Activated naive CD8-positive, alpha-beta T cell (primary cell): ENCODE data around the gene CEND1.
A peak's percentile ranks its signal among the peaks of the same experiment; 100 is the strongest.

Experiments
- H3K27ac Mint-ChIP-seq: one replicate; pipeline ENCODE4 v1.8.0; 2021; ENCODE audit warnings: mixed read lengths
- H3K27me3 Mint-ChIP-seq: one replicate; pipeline ENCODE4 v1.8.0; 2021; ENCODE audit warnings: mixed read lengths
- H3K36me3 Mint-ChIP-seq: one replicate; pipeline ENCODE4 v1.8.0; 2021; ENCODE audit warnings: mixed read lengths
- H3K4me1 Mint-ChIP-seq: one replicate; pipeline ENCODE4 v1.8.0; 2021; ENCODE audit warnings: low read depth, mixed read lengths
- H3K4me3 Mint-ChIP-seq: one replicate; pipeline ENCODE4 v1.8.0; 2021; ENCODE audit warnings: mild to moderate bottlenecking, mixed read lengths
- H3K9me3 Mint-ChIP-seq: one replicate; pipeline ENCODE4 v1.8.0; 2021; ENCODE audit warnings: low read depth, mixed read lengths

Gene CEND1

DNA sequence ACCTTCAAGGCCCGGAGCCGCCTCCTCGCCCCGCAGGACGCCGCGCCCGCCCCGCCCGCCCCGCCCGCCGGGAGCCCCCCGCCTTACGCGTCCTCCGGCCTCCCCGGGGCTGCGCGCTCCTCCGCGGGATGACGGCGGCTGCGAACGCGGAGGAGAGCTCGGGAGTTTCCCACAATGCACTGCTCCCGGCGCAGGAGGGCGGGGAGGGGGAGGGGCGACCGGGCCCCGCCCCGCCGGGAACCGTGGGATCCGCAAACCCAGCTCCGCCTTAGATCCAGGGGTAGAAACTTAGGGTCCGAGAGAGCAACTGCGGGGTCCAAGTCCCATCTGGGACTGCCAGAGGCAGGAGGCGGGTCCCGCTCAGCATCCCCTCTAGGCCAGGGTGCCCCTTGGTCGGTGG is at the start of gene CEND1:
TSS of gene CEND1 (minus strand) at position 148 of the 400 bp plus-strand sequence. CDS start 1,514 bp downstream, outside the sequence.
- Mint-ChIP-seq H3K4me3 (no peak within 1 kb of the TSS), H3K36me3 (no peaks in the 10 kb centered on the region), H3K27ac (no peak within 1 kb of the TSS), H3K27me3 (no peaks in the 10 kb centered on the region), H3K4me1 (peaks cover 8% of the 10 kb centered on the region), H3K9me3 (no peaks in the 10 kb centered on the region)

- no peaks in the 10 kb centered on the region for H3K36me3 Mint-ChIP-seq
- H3K4me1 Mint-ChIP-seq, result peaks cover 18% of the 10 kb centered on the region
- no peaks in the 10 kb centered on the region for H3K9me3 Mint-ChIP-seq
- no peak overlapping the region for H3K27ac Mint-ChIP-seq
- no peak overlapping the region for H3K4me3 Mint-ChIP-seq
- H3K27me3 Mint-ChIP-seq, result no peaks in the 10 kb centered on the region
Measured at GRCh38 chr11:839280-839623, 49.4 kb upstream of the CEND1 start.

DNA sequence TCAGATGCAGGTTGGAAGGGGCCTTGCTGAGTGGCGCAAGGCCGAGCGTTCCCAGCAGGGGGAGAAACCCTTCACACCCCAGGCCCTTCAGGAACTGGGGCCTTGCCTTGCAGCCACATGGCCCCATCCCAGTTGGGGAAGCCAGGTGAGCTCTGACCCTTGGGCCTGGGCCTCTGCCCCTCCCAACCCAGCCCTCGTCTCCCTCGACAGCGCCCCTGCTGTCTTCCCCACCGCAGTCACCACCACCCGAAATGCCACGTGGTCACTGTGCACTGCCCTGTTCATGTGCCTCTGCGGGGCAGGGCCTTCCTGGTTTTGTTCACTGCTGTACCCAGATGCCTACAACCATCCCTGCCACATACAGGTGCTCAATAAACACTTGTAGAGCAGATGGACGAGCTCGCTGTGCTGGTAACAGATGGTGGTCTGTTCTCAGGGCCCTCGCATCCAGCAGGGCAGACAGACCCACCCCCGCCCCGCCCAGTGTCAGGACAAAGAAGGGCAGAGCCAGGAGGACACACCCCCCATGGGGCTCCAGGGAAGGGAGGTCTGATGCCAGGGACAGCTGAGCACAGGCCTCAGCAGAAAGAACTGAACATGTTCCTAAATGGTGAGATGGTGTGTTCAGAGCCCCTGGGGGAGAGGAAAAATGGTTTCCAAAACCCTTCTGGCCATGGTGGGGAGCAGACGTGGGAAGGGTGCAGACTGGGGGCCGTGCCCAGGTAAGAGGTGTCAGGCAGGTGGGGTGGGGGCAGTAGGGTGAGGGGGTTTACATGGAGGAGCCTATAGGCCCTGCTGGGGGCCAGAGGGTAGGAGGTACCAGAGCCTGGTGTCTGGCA is 48.8 kb upstream of the CEND1 start:
- Mint-ChIP-seq H3K9me3 (no peaks in the 10 kb centered on the region), H3K27ac (no peak overlapping the region), H3K27me3 (no peaks in the 10 kb centered on the region), H3K36me3 (no peaks in the 10 kb centered on the region), H3K4me3 (peak overlapping the region; percentile 32), H3K4me1 (peaks cover 19% of the 10 kb centered on the region)

DNA sequence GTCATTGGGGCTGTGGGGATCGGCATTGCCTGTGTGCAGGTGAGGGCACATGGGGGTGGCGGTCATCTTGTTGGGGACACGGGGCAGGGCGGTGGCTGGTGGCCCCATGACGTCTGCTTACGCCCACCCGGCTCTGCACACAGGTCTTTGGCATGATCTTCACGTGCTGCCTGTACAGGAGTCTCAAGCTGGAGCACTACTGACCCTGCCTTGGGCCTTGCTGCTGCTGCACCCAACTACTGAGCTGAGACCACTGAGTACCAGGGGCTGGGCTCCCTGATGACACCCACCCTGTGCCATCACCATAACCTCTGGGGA is 48.1 kb upstream of the CEND1 start:
- no peak overlapping the region for H3K4me3 Mint-ChIP-seq
- peaks cover 17% of the 10 kb centered on the region for H3K4me1 Mint-ChIP-seq
- H3K27ac Mint-ChIP-seq, result no peak overlapping the region
- no peaks in the 10 kb centered on the region for H3K9me3 Mint-ChIP-seq
- H3K36me3 Mint-ChIP-seq, result no peaks in the 10 kb centered on the region
- H3K27me3 Mint-ChIP-seq, result no peaks in the 10 kb centered on the region

DNA sequence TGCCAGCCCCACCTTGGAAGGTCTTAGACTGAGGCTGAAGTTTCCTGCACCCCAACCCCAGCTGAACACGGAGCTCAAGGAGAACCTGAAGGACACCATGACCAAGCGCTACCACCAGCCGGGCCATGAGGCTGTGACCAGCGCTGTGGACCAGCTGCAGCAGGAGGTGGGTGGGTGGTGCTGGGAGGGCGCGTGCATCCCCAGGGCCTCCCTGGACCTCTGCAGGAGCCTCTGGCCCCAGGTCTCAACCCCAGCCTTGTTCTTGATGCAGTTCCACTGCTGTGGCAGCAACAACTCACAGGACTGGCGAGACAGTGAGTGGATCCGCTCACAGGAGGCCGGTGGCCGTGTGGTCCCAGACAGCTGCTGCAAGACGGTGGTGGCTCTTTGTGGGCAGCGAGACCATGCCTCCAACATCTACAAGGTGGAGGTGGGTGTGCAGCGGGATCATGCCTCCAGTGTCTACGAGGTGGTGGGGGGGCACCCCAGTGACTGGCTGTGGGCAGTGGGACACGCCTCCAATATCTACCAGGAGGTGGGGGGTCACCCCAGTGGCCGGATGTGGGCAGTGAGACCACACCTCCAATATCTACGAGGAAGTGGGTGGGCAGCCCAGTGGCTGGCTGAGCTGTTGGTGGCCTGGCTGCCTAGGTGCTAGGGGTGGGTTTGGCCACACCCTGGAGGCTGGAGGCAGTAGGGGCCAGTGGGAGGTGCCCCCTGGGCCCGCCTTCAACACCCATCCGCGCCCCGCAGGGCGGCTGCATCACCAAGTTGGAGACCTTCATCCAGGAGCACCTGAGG is 47.5 kb upstream of the CEND1 start:
- no peak overlapping the region for H3K27ac Mint-ChIP-seq

DNA sequence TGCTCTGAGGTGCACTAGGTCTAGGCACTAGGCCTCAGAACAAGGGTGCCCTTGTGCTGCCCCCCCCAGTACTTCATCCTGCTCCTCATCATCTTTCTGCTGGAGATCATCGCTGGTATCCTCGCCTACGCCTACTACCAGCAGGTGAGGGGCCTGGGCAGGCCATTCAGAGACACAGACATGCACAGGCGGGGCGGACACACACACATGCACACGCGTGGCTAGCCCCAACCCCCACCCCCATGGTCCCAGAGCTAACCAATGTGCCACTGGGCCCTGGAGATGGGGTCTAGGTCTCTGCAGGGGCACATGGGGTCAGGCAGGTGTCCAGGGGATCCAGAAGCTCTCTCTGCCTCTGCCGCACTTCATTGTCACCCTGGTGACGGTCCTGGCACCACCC is 46.8 kb upstream of the CEND1 start:
- no peaks in the 10 kb centered on the region for H3K9me3 Mint-ChIP-seq
- H3K4me1 Mint-ChIP-seq, result peaks cover 20% of the 10 kb centered on the region
- H3K27me3 Mint-ChIP-seq, result no peaks in the 10 kb centered on the region
- no peak overlapping the region for H3K27ac Mint-ChIP-seq
- H3K4me3 Mint-ChIP-seq, result no peak overlapping the region
- no peaks in the 10 kb centered on the region for H3K36me3 Mint-ChIP-seq

More for the DNA sequence above, 47.5 kb upstream of the CEND1 start:
- H3K36me3 Mint-ChIP-seq, result no peaks in the 10 kb centered on the region
- H3K27me3 Mint-ChIP-seq, result no peaks in the 10 kb centered on the region
- H3K9me3 Mint-ChIP-seq, result no peaks in the 10 kb centered on the region
- peaks cover 17% of the 10 kb centered on the region for H3K4me1 Mint-ChIP-seq
- H3K4me3 Mint-ChIP-seq, result no peak overlapping the region

DNA sequence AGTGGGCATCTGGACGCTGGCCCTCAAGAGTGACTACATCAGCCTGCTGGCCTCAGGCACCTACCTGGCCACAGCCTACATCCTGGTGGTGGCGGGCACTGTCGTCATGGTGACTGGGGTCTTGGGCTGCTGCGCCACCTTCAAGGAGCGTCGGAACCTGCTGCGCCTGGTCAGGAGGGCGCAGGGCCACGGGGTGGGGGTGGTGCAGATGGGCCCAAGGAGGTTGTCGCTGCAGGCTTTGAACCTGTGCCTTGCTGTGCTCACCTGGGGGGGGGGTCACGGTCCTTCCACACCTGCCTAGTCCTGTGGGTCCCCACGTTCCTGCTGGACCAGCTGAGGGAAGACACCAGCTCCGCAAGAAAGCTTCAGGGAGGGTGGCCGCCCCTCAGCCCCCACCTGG is 46.4 kb upstream of the CEND1 start:
- no peaks in the 10 kb centered on the region for H3K9me3 Mint-ChIP-seq
- peaks cover 20% of the 10 kb centered on the region for H3K4me1 Mint-ChIP-seq
- H3K36me3 Mint-ChIP-seq, result no peaks in the 10 kb centered on the region
- H3K27ac Mint-ChIP-seq, result no peak overlapping the region
- no peaks in the 10 kb centered on the region for H3K27me3 Mint-ChIP-seq
- H3K4me3 Mint-ChIP-seq, result no peak overlapping the region

DNA sequence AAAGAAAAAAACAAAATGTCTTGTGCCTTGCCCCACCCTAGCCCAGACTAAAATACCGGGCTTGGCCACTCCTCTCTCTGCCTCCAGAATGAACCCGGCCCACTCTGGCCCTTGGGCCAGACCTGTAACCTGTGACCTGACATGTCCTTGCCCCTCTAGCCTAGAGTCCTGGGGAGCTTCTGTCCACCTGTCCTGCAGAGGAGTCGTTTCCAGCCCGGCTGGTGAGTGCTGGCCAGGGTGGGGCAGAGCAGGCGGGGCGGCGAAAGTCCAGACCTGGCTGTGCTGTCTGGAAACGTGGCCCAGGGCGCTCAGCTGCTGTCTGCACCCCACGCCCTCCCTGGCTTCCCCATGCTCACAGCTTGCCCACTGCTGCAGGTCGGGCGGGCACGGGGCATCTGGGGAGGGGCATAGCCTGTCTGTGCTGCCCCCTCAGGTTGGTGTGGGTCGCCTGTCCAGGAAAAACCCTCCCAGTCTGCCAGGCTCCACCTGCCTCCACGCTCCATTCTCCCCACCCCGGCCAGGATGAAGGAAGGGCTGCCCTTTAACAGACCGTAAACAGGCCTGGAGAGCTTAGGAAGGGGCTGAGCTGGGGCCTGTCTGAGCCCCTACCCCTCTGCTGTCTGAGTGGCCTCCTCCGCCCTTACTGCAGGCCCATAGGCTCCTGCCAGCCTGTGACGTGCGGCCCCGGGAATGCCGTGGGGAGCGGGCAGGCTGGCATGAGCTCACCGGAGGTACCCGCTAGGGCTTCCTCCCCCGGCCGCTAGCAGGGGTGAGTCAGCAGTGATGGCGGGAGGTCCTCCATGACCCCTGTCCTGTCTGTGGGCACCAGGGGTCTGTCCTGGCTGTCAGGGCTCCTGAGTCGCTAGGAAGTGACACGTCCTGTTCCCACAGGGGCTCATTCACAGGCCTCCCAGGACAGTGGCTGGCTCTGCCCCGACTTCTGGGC is 44.8 kb upstream of the CEND1 start:
- peaks cover 9% of the 10 kb centered on the region for H3K4me1 Mint-ChIP-seq
- H3K36me3 Mint-ChIP-seq, result no peaks in the 10 kb centered on the region
- no peak overlapping the region for H3K27ac Mint-ChIP-seq

GRCh38 chr11:833849-834311 is 44.0 kb upstream of the CEND1 start:
- Mint-ChIP-seq H3K9me3 (no peaks in the 10 kb centered on the region), H3K27ac (no peak overlapping the region), H3K36me3 (no peaks in the 10 kb centered on the region), H3K4me3 (peak overlapping the region; percentile 73), H3K4me1 (peaks cover 16% of the 10 kb centered on the region), H3K27me3 (no peaks in the 10 kb centered on the region)

More for the DNA sequence above, 44.8 kb upstream of the CEND1 start:
- no peaks in the 10 kb centered on the region for H3K9me3 Mint-ChIP-seq
- H3K27me3 Mint-ChIP-seq, result no peaks in the 10 kb centered on the region
- peak overlapping the region; percentile 73 for H3K4me3 Mint-ChIP-seq

DNA sequence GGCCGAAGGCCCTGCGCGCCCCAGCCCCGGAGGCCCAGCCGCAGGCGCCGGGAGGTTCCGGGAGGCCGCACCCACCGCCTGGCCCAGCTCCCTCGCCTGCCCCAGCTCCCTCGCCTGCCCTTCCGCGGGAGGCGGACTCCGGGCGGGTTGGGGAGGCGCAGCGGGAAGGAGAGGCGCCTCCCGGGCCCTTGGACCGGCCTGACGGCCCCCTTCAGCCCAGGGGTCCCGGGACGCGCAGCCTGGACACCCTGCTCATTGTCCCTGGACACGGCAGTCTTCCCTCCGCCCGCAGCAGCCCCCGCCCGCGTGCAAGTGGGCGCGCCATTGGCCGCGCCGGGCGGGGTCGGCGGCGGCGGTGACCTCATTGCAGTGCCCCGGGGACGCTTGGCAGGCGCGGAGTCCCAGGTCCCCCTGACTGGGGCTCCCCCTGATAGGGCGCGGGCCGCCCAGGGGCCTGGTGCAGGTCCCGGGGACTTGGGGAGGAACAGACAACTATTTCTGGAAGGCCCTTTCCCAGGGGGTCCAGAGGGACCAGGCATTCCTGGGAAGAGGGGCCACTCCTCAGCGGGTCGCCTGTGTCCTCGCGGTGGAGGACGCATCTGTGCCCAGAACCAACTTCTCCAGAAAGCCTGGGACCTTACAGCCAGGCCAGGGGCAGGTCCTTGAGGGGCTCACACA is 43.4 kb upstream of the CEND1 start:
- H3K4me1 Mint-ChIP-seq, result peaks cover 18% of the 10 kb centered on the region
- no peak overlapping the region for H3K27ac Mint-ChIP-seq
- peak overlapping the region; percentile 20 for H3K4me3 Mint-ChIP-seq
- no peaks in the 10 kb centered on the region for H3K36me3 Mint-ChIP-seq
- H3K27me3 Mint-ChIP-seq, result no peaks in the 10 kb centered on the region
- H3K9me3 Mint-ChIP-seq, result no peaks in the 10 kb centered on the region

GRCh38 chr11:832529-833113 is 42.7 kb upstream of the CEND1 start, which contains the start of gene CD151:
TSS of gene CD151 (plus strand) at chr11:832952. CDS start at chr11:836070, 3,118 bp downstream.
- no peaks in the 10 kb centered on the region for H3K36me3 Mint-ChIP-seq
- no peaks in the 10 kb centered on the region for H3K9me3 Mint-ChIP-seq
- H3K27ac Mint-ChIP-seq, result no peak within 1 kb of the TSS
- peaks cover 21% of the 10 kb centered on the region for H3K4me1 Mint-ChIP-seq
- peaks cover 1% of the 10 kb centered on the region for H3K27me3 Mint-ChIP-seq
- peak within 1 kb of the TSS; percentile 73 for H3K4me3 Mint-ChIP-seq

GRCh38 chr11:831961-832528 is 42.2 kb upstream of the CEND1 start:
- Mint-ChIP-seq H3K36me3 (no peaks in the 10 kb centered on the region), H3K9me3 (no peaks in the 10 kb centered on the region), H3K27ac (no peak overlapping the region), H3K27me3 (peaks cover 2% of the 10 kb centered on the region), H3K4me1 (peaks cover 23% of the 10 kb centered on the region), H3K4me3 (peak overlapping the region; percentile 64)

DNA sequence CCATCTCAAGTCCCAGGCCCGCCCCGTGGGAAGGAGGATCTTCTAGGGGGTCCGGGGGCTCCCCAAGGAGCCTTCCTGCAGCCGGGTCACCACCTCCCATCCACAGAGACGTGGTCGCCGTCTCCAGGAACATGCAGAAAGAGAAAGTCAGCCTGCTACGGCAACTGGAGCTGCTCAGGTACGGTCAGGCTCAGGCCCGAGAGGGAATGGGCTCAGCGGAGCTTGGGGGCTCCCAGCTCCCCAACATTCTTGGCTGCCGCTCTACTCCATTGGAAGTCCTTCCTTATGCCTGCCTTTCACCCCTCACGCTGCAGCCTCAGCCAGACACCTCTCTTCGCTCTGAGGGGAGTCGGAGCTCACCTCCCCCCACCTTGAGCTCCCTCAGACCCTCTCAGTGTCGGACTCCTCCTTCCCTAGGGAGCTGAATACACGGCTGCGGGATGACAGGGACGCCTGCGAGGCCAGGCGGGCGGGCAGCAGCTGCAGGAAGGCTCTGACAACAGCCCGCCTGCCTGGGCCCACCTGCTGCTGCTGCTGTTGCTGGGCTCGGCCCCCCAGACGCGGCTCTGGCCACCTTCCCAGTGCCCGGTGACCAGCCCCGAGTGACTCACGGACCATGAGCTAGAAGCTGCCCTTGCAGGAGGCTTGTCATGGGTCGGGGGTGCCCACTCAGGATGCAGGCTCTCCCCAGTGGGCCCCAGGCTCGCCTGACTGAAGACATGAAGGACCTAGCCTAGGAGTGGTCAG is 41.4 kb upstream of the CEND1 start:
- Mint-ChIP-seq H3K4me3 (peak overlapping the region; percentile 64), H3K9me3 (no peaks in the 10 kb centered on the region), H3K27me3 (peaks cover 2% of the 10 kb centered on the region), H3K4me1 (peaks cover 27% of the 10 kb centered on the region), H3K27ac (no peak overlapping the region), H3K36me3 (no peaks in the 10 kb centered on the region)
